GM19035 (cell line): ENCODE results near the gene C11orf24.
"Not testable (repeated sequence)": the region's sequence is repeated elsewhere in the genome, so short reads cannot be mapped to it uniquely, and the experiment has no call there.

Experiments
- ATAC-seq: cut with Tn5 transposase; IDR thresholded peaks from one replicate; pipeline ENCODE4 v1.9.1; 2021; ENCODE audit not compliant: unreplicated experiment

The C11orf24 gene

DNA sequence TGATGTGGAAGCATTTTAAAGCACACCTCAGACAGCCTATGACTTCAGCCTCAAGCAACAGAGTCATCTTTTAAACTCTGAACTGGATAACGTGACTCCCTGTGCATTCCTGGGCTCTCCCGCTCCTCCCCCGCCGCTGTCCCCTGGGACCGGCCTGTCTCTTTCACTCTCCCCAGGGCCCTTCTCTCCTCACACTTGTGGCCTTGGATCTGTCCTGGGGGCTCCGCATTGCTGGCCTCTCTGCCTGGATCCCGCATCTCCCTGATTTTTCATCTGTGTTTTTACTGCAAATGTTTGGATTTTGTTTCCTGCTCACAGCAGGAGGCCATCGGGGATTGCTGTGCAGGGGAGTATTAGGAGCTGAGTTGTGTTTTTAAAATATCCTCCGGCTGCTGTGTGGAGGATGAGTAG is 15.4 kb downstream of the C11orf24 start:
- ATAC-seq, result no peak

DNA sequence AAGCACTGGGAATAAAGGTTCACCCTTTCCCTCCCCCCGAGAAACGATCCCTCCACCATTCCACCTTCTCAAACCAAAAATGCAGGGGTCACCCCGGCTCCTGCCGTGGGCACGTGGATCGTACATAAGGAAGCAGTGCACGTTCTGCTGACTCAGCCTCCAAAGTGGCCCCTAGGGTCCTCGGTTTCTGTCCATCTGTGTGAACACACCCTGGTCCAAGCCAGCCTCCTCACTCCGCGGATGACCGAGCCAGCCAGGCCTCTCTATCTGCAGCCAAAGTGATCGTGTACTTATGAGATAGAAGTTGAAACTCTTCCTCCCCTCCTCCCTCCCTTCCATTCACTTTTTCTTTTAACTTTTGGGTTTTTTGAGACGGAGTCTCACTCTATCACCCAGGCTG is 16.2 kb downstream of the C11orf24 start:
- ATAC-seq, result no peak

DNA sequence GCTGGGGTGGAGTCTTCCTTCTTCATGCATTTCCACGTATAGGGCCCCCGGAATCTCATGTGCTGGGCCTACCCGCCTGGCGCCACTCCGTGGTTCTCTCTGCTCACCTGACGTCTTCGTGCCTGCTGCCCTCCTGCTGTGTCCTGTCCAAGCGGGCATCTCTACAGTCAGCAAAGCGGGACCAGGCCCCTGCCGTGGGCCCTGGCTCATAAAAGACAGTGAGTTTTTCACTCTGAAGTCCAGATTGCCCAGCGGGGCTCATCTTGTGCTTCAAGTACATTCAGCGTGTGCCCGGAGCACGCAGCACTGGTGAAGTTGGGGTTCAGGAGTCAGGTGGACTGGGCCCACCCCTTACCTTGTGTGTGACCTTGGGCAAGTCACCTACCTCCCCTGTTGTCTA is 17.4 kb downstream of the C11orf24 start:
- no peak for ATAC-seq

DNA sequence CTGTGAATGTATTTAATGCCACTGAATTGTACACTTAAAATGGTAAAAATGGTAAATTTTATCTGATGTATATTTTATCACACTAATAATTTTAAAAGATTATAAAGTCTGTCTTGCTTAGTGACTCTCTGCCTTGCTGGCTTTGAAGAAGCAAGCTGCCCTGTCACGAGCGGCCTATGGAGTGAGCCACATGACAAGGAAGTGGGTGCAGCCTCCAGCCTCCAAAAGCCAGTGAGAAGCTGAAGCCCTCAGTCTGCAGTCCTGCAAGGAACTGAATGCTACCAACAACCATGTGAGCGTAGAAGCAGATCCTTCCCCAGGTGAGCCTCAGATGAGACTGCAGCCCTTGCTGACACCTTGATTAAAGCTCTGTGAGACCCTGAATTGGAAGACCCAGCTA is 20.0 kb downstream of the C11orf24 start:
- ATAC-seq, result no peak

DNA sequence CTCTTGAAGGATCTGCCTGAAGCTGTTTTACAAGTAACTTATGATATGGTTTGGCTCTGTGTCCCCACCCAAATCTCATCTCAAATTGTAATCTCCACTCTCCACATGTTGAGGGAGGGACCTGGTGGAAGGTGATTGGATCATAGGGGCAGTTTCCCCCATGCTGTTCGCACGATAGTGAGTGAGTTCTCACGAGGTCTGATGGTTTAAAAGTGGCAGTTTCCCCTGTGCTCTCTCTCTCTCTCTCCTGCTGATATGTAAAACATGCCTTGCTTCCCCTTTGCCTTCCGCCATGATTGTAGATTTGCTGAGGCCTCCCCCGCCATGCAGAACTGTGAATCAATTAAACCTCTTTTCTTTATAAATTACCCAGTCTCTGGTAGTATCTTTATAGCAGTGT is 26.9 kb downstream of the C11orf24 start:
- ATAC-seq, result not testable (repeated sequence)

DNA sequence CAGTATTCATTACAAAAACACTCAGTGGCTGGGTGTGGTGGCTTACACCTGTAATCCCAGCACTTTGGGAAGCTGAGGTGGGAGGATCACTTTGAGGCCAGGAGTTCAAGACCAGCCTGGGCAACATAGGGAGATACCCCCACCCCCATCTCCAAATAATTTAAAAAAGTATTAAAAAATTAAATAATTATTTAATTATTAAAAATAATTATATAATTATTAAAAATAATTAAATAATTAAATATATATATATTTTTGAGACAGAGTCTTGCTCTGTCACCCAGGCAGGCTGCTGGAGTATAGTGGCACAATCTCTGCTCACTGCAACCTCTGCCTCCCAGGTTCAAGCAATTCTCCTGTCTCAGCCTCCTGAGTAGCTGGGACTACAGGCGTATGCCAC is 27.9 kb downstream of the C11orf24 start:
- not testable (repeated sequence) for ATAC-seq

DNA sequence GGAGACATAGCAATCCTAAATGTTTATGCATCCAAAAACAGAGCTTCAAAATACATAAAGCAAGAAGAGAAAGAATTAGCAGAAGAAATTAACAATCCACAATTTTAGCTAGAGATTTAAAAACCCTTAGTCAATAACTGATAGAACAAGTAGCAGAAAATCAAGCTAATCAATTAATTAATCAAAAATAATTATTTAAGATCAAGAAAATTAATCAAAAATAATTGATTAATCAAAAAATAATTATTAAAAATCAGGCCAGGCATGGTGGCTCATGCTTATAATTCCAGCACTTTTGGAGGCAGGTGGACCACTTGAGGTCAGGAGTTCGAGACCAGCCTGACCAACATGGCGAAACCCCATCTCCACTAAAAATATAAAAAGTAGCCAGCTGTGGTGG is 29.2 kb downstream of the C11orf24 start:
- no peak for ATAC-seq

DNA sequence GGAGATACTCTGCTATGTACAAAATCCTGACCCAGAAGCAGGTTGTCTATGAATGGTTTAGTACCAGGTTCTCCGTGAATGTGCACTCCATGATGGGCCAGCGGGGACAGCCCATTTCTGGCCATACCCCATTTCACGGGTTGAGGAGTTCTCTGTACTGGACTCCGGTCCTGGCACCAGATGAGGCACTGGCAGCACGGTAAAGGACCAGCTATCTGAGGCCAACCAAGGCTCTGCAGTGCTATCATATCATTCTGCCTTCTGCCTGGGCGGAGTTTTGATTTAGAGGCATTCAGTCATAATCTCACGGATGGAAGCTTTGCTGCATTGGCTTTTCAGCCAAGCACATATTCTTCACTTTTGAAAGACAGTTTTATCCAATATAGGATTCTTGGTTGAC is 40.2 kb downstream of the C11orf24 start:
- no peak for ATAC-seq

DNA sequence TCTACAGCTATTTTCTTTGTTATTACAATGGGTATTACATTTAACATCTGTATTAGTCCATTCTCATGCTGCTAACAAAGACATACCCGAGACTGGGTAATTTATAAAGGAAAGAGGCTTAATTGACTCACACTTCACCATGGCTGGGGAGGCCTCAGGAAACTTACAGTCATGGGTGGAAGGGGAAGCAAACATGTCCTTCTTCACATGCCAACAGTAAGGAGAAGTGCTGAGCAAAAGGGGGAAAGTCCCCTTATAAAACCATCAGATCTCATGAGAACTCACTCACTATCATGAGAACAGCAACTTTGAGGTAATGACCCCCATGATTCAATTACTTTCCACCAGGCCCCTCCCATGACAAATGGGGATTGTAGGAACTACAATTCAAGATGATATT is 42.2 kb downstream of the C11orf24 start:
- no peak for ATAC-seq

DNA sequence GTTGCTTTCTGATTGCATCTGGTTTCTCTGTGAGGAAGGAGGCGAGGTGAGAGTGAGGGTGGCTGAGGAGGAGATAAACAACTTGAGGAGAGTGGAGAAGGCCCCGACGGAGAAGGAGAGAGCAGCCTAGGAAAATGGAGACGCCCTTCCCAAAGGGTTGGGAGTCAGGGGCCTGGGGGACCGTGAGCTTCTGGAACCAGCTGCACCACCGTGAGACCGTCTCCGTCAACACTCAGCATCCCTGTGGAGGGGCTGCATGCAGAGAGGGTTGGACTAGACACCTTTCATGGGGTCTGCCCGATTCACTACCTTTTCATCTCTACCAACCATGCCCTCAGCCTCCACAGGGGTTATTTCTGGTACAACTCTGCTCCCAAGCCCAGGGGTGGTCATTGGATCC is 45.4 kb downstream of the C11orf24 start:
- no peak for ATAC-seq

DNA sequence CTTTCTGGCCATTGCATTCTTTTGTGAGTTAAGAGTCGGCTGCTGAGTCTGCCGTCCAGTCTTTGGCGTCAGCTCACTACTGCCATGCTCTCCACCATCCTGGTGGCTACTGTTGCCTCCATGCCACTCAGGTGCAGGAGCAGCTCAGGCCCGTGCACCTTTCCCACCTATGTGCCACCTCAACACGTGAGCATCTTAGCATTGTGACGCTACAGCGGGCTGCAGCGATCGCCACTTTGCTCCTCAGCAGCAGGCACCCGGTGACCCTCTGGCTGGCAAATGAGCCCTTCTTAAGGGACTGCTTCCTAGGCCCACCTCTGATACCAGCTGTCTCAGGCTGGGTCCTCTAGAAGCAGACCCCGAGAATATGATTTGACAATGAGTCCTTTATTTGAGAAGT is 47.2 kb downstream of the C11orf24 start:
- no peak for ATAC-seq

DNA sequence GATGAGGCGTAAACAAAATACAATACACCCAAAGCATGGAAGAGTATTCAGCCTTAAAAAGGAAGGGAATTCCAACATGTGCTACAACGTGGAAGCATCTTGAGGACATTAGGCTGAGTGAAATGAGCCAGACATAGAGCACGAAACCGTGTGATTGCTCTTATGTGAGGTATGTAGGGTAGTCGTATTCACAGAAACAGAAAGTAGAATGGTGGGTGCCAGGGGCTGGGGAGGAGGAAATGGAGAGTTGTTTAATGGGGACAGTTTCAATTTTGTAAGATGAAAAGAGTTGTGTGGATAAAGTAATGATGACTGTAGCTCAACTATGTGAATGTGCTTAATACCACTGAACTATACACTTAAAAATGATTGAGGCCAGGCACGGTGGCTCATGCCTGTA is 48.5 kb downstream of the C11orf24 start:
- no peak for ATAC-seq

DNA sequence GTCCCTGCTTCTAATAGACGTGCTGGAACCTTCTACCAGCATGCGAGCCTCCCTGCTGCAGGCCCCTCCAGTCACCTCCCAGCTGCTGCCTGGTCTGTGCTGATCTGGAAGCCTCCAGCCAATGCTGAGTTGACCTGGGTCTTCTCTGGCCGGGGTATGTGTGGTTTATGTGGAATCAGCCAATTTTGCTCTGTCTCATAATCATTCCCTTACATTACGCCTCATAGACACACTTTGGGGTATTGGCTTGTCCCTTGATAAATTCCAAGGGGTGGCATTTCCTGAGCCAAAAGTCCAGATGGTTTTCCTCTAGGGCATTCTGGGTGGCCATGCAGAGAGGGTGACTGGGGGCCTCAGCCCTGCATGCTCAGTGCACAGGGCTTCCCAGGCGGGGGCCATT is 50.4 kb downstream of the C11orf24 start:
- ATAC-seq, result no peak

DNA sequence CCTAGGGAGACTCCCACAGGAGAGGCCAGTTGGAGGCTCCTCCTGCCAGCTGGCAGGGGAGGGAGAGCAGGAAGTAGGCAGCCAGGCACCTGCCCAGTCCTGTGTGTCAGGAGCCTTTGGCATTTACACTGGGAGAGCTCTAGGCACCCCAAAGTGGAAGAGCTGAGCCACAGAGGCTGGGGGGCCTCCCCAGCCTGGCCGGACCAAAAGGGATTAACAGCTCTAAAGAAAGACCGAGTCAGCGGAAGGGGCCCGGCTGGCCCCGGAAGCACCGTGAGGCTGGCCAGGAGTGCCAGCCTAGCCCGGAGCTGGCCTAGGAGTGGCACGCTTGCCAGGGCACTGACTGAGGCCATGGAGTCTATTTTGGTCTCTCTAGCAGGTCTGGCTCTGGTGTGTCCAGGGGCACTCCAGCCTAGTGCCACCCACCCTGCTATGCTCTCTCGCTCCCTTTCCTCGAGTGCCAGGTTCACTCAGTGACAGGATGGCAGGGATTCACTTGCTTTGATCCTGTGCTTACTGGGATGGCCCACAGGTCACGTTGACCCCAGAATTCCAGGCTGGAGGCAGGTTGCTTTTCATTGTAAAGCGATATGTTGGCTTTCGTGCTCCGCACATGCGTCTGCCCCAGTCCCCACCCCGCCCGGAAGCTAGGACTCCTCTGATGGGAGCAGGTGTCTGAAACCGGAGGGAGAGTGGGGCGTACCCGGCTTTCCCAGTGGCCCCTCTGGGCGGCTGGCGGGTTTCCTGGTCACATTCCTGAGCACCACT is 55.4 kb downstream of the C11orf24 start:
- no peak for ATAC-seq

DNA sequence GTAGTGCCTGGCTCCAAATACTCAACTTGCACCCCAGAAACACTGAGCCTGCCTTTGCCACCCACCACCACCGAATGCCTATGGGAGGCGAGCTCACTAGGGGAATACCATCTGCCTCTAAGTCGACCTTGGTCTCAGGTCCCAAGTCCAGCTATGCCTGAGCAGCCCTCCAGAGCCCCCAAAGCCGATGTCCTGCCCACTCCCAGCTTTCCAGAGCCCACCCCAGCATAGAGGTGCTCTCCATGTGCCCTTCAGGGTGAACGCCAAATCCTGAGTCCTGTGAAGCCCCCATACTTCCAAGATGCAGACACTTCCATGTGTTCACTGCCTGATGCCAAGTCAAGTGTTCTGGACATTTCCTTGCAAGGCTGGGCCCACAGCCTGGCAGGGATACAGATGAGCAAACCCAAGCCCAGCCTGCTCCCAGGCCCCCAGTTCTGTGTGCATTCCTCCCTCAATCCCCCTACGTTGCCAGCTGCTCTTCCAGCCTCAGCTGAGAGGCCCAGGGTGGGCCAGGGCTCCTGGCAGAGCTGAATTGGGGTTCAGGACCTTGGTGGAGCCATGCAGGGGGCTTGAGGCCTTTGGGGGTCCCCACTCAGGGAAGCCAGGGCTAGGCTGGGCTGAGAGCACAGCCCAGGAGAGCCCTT is 56.1 kb downstream of the C11orf24 start:
- no peak for ATAC-seq

DNA sequence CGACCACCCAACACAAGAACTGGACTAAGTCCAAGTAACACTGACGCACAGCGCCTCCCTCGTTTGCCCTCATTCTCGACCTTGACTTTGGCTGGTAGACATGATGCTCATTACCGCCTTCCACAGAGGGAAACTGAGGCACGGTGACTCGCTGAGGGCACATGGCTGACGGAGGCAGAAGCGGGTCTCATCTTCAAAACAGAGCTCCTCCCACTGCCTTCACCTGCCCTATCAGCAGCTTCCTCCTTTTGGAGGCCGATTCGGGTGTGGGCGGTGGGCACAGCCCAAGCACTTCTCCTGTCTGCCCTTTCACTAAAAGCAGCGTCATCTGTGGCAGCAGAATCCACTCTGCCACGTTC is 56.7 kb downstream of the C11orf24 start:
- no peak for ATAC-seq

DNA sequence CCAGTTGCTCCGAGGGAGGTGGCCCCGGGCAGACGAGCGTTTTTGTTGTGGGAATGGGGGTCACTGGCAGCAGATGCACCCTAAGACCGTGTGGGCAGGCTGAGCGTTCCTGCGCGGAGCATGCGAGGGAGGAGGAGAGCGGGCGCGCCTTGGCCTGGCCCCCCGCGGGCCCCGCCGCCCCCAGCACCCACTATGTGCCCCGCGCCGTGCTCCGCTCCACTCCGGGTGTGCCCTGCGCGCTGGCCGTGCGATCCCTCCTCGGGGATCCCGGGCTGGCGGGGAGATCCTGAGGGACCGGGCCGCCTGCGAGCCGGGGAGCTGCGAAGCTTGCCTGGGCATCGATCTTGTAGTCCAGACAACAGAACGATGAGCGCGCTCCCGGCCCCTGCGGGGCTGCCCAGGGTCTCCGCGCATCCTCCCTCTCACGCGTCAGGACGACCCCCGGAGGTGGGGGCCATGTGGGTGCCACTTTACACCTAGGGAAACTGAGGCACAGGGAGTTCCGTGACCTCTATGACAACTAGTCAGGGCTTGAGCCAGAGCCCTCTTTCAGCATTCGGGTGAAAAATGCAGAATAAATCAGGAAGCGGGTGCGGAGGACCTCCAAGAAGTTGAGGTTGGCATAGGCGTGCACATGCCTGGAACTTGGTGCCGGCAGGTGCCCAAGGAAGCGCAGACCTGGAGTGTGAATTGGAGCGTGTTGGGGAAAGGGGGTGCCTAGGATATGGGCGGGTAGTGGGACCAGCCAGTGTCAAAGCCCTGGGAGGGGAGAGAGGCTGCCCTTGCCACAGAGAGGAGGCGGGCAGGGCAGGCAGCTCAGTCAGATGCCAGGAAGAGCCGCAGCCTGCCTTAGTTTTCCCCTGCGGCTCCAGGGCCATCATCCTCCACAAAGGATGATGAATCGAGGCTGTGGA is 57.3 kb downstream of the C11orf24 start:
- ATAC-seq, result no peak

DNA sequence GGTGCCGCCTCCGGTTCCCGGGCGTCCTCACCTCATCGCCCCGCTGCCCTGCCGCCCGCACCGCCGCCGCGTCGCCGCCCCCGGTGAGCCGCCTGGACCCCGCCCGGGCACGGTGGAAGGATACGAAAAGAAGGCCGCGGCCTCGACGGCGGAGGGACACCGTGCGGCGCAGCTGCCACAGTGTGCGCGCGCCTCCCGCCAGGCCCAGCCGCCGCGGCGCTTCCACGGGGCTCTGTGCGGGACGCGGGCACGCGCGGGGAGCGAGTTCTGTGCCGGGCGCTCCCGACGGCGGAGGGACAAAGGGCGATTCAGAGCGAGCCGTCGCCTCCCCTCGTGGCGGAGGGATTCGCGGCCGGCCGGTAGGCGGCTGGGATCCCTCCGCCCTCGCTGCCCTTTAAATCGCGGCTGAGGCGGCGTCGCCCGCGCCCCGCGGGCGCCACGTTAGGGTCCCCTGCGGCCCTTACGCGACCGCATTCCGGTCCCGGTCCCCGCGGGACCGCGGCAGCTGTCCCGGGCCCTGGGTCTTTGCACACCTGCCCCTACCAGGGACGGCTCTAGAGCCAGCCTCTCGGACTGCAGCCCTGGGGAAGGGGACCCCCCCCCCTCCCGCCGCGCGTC is 58.1 kb downstream of the C11orf24 start:
- peak; percentile 54 for ATAC-seq

DNA sequence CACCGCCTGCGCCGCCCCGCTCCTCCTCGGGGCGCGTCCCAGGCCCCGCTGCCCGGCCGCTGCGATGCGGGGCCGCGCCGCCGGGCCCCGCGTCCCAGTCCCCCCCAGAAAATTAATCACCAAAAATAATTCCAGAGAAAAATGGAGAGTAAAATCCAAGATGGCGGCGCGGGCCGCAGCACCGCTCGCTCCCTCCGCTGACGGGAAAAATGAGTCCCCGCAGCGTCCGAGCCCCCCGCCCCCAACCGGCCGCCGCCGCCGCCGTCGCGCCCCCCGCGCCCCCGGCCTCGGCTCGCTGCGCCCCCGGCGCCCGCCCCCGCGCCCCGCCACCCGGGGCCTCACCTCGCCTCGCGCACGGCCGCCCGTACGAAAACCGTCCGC is 58.6 kb downstream of the C11orf24 start, which contains the start of gene KMT5B:
TSS of gene KMT5B (minus strand) at position 162 of the 381 bp plus-strand sequence. CDS start 23,220 bp downstream, outside the sequence.
- ATAC-seq, result peak; percentile 17

DNA sequence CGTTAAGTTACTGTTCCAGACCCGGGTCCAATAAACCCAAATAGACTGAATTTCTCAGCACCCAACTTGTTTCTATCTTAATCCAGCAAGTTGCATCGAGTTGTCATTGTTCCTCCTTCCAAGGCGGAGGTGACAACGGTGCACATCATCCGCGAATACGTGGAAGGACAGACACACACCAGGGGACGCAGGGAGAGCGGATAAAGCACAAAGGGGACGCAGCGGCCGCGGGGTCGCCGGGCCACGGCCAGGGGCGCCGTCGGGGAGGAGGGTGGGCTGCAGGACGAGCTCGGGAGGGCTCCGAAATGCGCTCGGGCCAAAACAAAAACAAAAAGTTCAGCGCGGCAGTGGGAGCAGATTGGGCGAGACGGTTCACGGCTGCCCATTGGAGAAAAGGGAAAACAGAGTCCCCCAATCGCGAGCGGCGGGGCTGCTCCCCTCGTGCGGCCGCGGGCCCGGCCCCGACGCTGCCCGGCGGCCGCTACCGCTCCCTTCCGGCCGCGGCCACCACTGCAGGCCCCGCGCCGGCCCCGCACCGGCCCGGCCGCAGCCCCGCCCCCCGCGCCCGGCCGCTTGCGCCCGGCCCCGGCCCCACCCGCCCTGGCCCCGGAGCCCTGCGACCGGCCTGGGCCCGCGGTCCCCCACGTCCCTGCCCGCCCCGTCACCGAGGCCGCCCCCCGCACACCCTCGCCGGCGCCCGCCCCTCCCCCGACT is 59.2 kb downstream of the C11orf24 start:
- ATAC-seq, result peak; percentile 62

DNA sequence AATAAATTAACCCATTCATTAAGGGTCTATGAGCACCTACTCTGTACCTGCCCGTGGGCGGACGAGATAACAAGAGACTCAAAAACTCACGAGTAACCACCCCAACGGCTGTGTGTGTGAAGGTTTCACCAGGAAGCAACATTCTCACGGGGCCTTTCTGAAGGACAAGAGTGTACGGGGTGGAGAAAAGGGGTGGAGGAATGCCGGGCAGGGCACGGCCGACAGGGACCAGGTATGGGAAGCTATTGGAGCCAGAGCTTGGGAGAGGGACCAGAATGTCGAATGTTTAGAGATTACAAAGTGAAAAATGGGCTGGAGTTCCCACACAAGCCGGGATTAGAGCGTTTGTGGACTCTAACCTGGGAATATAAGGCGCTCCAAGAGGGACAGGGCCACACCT is 60.2 kb downstream of the C11orf24 start:
- ATAC-seq, result no peak
